GM19463 (cell line): Measurements from ENCODE around the gene ETNK2.
"Not testable (repeated sequence)": the region's sequence is repeated elsewhere in the genome, so short reads cannot be mapped to it uniquely, and the experiment has no call there.

ENCODE experiments used
- ATAC-seq: cut with Tn5 transposase; IDR thresholded peaks from one replicate; pipeline ENCODE4 v1.9.1; 2021; ENCODE audit warnings: mild to moderate bottlenecking, moderate library complexity; ENCODE audit not compliant: unreplicated experiment

The ETNK2 gene

DNA sequence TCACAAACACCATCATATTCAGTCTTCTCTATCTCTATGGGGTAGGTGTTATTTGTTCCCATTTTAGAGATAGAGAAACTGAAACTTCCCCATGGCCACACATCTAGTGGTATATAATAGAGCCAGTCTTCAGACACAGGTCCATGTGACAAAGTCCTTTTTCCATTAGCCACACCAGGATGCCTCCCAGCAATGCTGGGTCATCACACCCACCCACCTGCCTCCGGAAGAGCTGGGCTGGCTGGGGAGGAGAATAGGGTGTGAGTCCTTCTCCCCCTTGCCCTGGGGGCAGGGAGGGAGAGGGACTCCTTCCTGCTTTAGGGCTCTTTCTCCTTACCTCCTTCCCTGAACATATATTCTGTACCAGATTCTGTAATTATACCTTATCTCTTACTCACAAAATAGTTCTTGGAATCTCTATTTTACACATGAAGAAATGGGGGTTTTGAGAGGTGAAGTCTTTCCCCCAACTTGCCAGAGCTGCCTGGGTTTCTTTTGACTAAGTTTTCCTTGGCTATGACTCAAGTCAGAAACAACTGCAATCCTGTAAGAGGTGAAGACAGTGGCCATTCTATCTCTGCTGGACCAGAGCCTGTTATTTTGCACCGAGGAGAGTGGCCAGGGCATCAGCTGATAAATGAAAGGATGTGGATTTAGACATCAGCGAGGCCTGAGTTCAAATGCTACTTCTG is 49.0 kb downstream of the ETNK2 start:
- no peak for ATAC-seq

DNA sequence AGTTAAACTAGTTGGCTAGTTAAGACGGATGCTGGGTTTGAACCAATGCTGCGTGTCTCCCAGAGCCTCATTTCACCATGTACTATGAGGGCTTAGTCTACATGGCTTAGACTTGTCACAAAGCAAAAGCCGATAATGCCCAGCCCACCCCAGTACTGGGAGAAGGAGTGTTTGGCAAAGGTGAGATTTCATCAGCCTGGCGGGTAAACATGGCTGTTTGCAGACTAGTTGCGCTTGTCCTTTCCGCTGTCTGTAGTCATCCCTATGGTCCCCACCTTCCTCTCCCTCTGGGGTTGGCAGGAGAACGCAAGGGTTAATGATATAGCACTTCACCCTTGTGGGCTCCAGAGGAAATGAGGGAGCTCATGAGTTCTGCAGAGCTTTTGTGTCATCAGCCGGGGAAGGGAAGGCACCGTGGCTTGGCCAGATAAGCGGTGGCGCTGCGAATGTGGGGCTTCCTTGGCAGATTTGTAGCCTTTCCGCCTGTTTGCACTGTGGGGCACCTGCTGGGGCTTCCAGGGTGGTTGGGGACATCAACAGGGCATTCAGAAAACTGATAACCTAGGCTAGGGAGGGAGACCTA is 49.7 kb downstream of the ETNK2 start:
- ATAC-seq, result no peak

DNA sequence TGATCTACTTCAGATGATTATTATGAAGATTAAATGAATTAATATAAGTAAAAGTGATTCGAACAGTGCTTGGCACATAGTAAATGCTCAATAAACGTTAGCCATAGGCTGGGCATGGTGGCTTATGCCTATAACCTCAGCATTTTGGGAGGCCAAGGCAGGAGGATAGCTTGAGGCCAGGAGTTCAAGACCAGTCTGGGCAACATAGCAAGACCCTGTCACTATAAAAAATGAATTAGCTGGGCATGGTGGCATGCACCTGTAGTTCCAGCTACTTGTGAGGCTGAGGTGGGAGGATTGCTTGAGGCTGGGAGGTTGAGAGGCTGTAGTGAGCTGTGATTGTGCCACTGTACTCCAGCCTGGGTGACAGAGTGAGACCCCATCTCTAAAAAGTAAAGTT is 52.1 kb downstream of the ETNK2 start:
- not testable (repeated sequence) for ATAC-seq

DNA sequence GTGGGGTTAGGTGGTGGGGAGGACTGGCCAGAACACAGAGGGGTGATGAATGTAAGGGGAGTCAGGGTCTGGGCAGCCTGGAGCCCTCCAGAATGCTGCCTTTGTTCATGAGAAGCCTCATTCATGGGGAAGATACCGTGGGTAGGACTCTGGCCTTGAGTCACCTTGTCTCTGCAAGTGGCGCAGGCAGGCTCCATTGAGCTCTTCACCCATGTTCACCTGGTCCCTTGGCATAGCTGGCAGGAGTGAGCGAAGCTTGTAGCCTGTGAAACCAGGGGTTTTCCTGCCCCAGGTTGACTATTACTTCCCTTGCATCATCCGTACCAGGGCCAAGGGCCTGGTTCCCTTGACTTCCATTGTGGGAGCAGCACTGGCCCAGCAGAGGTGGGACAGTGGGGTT is 53.2 kb downstream of the ETNK2 start:
- no peak for ATAC-seq

DNA sequence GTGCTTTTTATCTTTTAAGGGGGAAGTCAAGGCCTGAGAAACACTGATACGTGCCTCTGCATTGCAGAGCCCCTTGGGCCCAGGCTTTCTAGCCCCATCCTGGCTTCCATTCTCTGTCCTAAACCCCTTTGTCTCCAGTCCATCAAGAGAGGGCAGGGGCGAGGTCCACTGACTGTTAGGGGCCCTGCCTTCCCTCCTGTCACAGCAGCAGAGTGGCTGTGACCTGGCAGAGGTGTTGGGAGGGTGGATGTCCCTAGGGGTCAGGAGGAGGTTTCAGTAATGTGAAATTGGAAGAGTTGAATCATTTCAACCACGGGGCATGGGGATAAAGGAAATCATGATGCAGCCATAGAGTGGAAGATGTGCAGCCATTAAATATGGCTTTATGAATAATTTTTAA is 54.9 kb downstream of the ETNK2 start:
- no peak for ATAC-seq

DNA sequence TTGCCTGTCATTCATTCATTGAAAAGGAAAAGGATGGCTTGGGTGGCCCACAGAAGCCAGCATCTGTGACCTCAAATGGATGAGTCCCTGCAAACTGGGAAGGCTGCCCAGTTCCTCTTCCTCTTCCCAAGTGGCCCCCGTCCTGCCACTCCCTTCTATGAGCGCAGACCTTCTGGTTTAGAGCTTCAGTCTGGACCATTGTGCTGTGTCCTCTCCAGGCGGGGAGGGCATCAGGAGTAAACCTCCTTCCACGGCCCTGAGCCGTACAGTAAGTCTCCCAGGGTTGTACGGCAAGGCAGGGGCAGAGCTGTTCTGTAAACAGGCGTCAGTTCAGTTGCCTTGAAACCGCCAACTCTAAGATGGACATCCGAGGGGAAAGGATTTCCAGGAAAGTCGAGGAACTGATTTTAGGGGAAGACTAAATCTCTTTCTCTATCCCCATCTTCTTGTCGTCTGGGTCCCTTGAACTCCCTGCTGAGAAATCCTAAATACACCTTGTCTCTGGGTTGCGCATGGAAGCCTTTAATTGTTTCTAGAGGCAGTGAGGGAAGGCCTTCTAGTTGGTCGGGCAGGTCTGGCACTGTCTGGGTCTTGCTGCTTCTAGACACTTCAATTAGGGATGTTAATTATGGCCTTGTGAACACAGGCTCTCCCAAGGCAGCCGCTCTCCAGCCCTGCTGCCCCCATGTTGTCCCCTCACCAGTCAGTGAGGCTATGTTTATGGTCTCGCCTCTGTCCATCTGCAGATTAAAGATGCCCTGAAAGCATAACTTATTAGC is 56.8 kb downstream of the ETNK2 start:
- ATAC-seq, result no peak

DNA sequence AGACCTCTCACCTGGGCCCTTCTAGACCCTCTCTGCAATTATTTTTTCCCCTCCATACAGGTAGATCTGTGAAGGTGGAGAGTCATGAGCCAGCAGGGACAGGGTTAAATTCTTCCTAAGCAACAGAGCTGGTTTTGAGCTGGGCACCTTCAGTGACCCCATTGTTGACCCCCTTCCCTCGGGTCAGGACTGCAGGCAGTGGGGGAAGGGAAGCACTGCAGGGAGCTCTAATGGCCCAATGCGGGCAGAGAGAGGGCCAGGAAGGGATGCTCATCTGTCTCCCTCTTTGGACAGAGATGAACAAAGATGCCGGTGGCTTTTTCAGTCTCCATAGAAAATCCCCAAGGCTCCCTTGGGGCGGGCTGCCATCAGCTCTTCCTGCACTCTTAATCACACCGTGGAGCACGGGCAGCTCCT is 57.5 kb downstream of the ETNK2 start:
- no peak for ATAC-seq

DNA sequence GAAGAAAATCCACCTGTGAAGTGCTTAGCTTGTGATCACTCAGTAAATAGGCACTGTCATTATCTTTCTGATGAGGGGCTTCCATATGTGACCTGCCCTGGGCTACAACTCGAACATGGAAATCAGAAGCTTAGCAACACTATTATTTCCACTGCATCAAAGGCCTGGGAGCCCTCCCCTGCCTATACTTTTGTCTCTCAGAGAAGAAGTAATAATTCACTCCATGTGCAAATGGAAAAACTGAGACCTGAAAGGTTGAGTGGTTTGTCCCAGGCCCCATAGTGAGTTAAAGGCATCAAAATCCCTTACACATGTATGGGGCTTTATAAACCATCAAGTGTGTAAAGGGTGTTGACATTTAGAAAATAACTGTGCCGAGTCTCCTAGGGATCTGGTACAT is 58.1 kb downstream of the ETNK2 start:
- no peak for ATAC-seq

DNA sequence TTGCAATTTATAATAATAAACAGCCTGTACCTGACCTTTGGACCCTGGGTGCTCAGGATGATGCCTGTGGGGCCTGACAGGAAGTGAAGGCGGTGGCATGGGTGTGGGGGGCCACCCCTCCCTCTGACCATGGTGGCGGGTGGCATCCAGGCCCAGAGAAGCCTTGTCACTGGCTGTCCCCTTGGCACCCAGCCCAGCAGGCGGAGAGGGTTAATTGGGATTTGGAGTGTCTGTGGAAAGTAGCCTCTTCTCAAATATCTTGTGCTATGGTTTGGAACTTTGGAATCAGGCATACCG is 58.5 kb downstream of the ETNK2 start:
- ATAC-seq, result no peak

DNA sequence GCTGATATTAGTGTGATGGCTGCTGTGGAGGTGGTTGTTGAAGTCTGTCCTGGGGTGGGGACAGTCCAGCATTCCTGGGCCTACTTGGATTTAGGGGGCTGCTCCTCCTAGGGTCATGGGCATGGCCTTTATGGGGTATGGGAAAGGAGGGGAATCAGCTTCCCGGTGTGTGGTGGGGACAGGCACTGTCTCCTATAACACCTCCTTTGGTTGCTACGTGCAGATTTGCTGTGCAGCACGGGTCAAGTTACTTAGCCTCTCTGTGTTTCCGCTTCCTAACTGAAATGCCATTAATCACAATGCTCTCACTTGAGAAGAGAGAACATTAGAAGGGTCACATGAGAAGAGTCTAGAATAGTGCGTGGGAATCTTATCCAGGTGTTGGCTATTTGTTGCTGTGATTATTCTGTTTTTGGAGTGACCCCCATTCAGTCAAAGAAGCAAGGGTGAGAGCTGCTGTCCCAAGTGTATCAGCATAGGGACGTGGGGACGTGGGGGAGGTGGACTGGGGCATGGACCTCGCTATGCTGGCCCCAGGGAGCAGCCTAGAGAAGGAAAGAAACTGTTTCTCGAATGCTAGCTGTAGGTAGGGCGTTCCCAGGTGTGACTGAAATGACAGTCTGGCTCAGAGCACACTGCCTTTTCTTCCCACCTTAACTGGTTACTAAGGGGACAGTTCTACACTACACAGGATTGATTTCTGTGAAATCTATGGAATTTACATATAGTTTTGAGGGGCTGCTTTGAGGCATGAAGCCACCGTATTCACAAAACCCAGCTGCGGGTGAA is 59.0 kb downstream of the ETNK2 start:
- ATAC-seq, result no peak

DNA sequence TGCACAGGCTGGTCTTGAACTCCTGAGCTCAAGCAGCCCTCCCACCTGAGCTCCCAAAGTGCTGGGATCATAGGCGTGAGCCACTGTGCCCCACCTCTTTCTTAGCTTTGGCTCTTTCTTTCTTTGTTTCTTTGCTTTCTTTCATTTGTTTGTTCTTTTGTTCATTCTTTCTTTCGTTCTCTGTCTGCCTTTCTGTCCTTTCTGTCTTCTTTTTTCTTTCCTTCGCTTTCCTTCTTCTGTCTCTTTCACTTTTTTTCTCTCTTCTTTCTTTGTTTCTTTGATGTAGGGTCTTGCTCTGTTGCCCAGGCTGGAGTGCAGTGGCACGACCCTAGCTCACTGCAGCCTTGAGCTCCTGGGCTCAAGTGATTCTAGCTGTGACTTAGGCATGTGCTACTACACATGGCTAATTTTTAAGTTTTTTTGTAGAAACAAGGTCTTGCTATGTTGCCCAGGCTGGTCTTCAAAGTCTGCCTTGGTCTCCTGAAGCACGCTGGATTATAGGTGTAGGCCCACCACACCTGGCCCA is 60.0 kb downstream of the ETNK2 start:
- ATAC-seq, result no peak

DNA sequence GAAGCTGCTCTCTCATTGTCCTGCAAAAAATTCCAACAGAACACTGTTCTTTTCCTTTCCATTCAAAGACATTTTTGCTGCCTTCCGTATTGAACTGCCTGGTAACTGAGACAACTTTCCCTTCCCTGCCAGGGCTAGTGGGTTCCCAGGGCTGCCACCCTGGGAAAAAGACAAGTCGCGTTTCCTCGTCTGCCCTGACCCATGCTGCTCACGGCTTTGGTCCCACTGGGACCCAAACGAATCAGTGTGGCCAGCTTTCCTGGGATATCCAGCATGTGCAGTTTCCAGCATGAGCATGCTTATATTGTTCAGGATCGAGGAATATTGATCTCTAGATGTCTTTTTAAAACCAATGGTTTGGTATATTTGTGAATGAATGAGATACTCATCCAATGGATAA is 60.8 kb downstream of the ETNK2 start:
- no peak for ATAC-seq

DNA sequence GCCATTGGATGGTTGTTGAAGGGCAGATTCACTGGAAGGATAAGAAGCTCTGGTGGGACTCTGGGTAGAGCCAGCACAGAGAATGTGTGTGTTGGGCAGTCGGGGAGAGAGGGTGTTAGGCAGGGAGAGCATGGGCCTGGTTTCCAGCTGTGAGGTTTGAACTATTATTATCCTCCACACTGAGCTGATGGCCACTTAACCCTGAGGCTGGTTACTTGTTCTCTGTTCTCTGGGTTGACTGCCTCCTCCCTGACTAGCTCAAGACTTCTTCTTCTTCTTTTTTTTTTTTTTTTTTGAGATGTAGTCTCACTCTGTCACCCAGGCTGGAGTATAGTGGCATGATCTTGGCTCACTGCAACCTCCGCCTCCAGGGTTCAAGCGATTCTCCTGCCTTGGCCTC is 61.7 kb downstream of the ETNK2 start:
- ATAC-seq, result not testable (repeated sequence)

DNA sequence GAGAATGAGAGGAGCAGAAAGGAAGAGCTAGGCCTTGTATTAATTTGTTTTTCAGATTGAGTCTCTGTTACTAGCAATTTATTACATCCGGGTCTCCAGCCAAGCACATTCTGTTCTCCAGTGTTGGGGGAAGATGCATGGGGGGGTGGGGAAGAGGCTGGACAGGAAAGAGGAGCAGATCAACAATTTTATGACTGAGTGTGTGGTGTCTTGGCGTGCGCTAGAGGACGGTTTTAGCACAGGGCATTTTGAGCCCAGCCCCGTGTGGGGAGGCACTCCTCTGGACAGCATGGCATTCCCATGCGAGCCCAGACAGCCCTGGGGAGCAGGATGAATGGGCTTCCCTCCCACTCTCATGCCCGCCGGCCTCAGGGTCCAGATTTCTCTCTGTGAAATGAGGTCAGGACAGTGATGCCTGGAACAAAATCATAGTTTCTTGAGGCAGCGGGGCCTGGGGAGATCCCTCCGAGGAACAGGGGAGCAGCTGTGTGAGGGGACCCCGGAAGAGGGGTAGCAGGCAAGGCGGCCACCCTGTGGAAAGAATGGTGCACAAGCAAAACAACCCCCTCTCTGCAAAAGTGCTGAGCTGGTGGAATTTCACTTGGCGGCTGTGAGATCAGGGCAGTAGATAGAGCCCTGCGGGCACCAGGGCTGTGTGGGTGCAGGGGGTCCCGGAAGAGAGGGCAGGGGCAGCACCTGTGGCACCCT is 62.6 kb downstream of the ETNK2 start:
- no peak for ATAC-seq

DNA sequence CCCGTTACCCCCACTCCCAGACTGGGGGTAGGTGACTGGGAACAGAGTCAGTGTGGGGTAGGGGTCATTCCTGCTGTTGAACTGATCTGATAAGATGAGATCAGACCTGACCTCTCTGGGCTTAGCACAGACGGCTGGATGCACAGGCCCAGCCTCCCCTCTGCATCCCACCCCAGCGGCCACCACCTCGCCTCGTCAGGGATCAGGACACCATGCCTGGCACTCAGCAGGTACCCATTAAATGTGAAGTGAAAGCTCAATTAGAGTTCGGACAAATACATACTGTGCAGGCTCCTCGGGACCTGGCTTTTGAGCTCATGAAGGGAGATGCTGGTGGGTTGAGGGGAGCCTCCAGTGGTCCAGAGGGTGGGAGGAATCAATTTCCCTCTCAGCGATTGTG is 63.2 kb downstream of the ETNK2 start:
- no peak for ATAC-seq

DNA sequence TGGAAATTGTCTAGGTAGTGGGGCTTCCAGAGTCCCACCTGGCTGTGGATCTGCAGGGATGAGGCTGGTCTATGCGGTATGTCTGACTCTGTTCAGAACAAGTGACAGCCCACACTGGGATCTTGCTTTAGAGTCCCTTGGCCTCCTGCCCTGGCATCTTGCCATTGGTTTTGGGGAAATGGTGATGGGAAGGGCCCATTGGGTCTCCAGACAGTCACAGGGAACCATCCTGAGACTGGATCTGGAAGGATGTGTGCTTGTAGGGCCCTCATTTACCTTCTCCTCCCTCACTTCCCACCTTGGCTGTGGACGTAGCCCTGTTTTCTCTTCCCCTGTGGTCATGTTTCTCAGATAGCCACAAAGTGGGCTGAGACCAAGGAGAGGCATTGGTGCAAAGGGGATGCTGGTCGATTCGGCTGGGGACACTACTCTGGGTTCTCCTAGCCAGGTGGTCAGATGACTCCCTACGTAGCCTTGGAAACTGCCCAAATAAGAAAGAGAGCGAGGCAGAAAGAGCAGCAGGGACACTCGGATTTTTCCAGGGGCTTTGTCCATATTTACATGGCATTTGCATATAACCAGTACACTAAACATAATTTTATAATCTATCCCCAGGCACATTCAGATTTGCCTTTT is 63.8 kb downstream of the ETNK2 start:
- ATAC-seq, result no peak

DNA sequence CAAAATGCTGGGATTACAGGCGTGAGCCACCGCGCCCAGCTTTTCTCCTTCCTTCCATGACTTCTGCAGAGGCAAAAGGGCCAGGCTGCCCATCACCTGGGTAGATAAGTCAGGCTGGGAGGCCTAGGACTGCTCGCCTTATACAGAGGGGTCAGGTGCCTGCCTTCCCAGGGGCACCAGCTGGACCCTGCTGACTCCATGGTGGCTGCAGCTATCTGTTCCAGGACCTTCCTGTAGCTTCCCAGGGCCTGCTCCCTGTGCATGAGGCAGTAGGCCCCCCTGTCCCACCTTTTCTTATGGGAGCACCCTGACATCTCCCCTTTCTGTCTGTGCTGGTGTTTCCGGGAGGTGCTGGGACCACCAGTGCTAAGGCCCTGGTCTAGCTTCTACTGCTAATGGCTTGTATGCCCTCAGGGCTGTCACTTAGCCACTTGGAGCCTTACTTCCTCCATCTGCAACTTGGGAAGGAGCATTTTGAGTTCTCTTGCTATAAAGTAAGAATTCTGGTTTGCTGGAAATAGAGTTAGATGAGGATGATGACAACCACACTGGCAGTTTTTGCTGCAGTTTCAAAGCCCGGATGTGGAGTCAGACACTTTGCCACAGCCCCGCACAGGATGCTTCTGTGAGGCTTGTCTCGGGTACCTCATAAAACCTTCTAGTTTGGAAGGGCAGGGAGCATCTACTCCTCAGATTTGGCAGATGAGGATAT is 64.5 kb downstream of the ETNK2 start:
- no peak for ATAC-seq

DNA sequence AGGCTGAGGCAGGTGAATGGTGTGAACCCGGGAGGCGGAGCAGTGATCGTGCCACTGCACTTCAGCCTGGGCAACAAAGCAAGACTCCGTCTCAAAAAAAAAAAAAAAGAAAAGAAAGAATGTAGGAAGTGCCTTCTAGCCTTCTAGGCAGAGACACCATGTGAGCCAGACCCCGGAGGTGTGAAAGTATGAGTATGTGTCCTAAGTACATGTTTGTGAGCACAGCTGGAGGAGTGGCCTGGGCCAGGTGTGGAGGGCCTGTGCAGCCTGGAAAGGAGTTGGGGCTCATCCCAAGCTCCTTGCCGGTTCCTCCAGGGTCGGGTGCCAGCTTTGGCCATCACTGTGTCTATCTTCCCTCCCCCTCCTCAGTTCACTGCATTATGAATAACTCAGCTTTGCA is 66.0 kb downstream of the ETNK2 start:
- ATAC-seq, result no peak

DNA sequence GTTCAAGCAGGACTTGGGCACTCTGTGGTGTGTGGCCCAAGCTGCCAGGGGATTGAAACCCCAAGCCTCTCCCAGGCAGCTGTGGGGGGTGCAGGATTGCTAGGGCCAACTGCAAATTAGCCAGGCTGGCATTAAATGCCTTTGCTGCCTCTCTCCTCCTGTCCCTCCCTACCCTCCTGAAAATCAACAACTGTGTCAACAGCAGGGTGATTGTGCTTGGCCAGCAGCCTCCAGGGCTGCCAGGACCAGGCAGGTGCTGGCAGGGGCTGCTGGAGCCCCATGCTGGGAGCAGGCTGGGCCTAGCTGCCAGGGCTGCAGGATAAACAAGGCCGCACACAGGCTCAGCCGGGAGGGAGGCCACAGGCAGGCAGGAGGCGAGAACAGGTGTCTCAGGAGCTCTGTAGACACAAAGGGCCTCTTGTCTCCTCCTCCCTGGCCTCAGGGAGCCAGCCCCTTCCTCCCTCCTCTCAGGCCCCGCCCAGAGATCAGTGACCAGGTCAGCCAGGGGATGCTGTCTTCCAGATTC is 67.5 kb downstream of the ETNK2 start:
- no peak for ATAC-seq
